Heart right ventricle (tissue), 16 donors: ENCODE measurements around the gene PHKB. TPM values are rescaled to one million over a fixed set of nuclear protein-coding genes. Genes with fewer than 3 reads are reported as not detected.
"Not testable (repeated sequence)": the region's sequence is repeated elsewhere in the genome, so short reads cannot be mapped to it uniquely, and the experiment has no call there.

ENCODE experiments used
- ATAC-seq, 8 donors: fragments of 200-7000 bp; cut with Tn5 transposase; one replicate each; pipeline ENCODE4 v1.9.1; 2020; ENCODE audit warnings: mild to moderate bottlenecking in 8 of 8, moderate library complexity in 8 of 8, moderate number of reproducible peaks in 1 of 8
- DNase-seq, 2 donors: peaks; one replicate each; pipeline ENCODE4 v3.0.0-alpha.2; 2020
- H3K27ac ChIP-seq, 10 donors: fragments of 200-600 bp; sonication (generic) in 2 of 10; one replicate each; pipeline versions ENCODE4 v1.5.0 to v1.8.0; 2020 to 2022; ENCODE audit warnings: mild to moderate bottlenecking in 3 of 10
- H3K27me3 ChIP-seq, 7 donors: fragments of 200-600 bp; one replicate each; pipeline ENCODE4 v1.8.0; 2021 to 2022; ENCODE audit warnings: mild to moderate bottlenecking in 2 of 7
- H3K36me3 ChIP-seq, 9 donors: fragments of 200-600 bp; sonication (generic) in 1 of 9; one replicate each; pipeline versions ENCODE4 v1.5.0 to v1.8.0; 2020 to 2022; ENCODE audit warnings: mild to moderate bottlenecking in 2 of 9
- H3K4me1 ChIP-seq, 9 donors: fragments of 200-600 bp; sonication (generic) in 1 of 9; one replicate each; pipeline versions ENCODE4 v1.5.0 to v1.8.0; 2020 to 2022; ENCODE audit warnings: mild to moderate bottlenecking in 4 of 9
- H3K4me3 ChIP-seq, 10 donors: fragments of 200-600 bp; sonication (generic) in 2 of 10; one replicate each; pipeline versions ENCODE4 v1.5.0 to v1.8.0; 2020 to 2022; ENCODE audit warnings: mild to moderate bottlenecking in 7 of 10, moderate library complexity in 2 of 10
- H3K9me3 ChIP-seq, 11 donors: fragments of 200-600 bp in 10 of 11; sonication (generic) in 2 of 11; one replicate each; pipeline versions ENCODE4 v1.5.0 to v1.8.0; 2013 to 2022; ENCODE audit warnings: mild to moderate bottlenecking in 2 of 11, control low read depth in 1 of 11, moderate library complexity in 1 of 11
- WGBS, 2 donors: extraction: QIAGEN DNeasy Blood & Tissue Kit; methylation state at CpG; one replicate each; pipeline ENCODE4 v1.1.7; 2013; ENCODE audit warnings: inconsistent platforms in 1 of 2; 5-methylcytosine and 5-hydroxymethylcytosine counted together
- intact Hi-C, 10 donors: fragments of 100-400 bp; cut with DNase I; formaldehyde crosslinking; loops; one replicate each; pipeline versions ENCODE4 v1.11.1 to v1.14.2; 2022
- polyA plus RNA-seq, 2 donors: library from polyadenylated mRNA; stranded (reverse); fragments of 200-250 nt; gene quantifications; one replicate each; pipeline ENCODE4 v1.2.3, GENCODE V29; 2013
- total RNA-seq, 10 donors: library from RNA; stranded (reverse); fragmentation: NEBNext Ultra II Directional in 3 of 10; extraction: Animal tissue kit (Norgen Biotek cat#: 25700) in 3 of 10; gene quantifications; one replicate each; pipeline versions ENCODE4 v1.2.1 to v1.2.4, GENCODE V29; 2021 to 2023
- TF ChIP-seq, protein P1 (sequence below), 9 donors: fragments of 200-600 bp; sonication (generic) in 2 of 9; IDR thresholded peaks; one replicate each; pipeline versions ENCODE4 v1.5.0 to v1.8.0; 2021 to 2022; ENCODE audit warnings: antibody characterized with exemption in 9 of 9, mild to moderate bottlenecking in 5 of 9, moderate library complexity in 1 of 9
- donor health status: Arrhythmogenic right ventricular cardiomyopathy.
- donor health status: ischemic (EF 13 %, LVEDD 7.1; RV severe dilation, severe dysfunction).
- donor health status: healthy with polysubstance abuse.
- donor health status: DM: no; HTN: yes; CAD: no.
- donor health status: DM: no; HTN: no; CAD: no.
- donor health status: ischemic (EF 25% LVEDD 6.9; RV normal size, moderate dysfunction).
- donor health status: ischemic (EF 25% LVEDD 5.7; RV mildly dilated, moderate dysfunction).
- donor health status: healthy.
- donor health status: DM: yes; HTN: yes; CAD: no.
- donor health status: Ischemic cardiomyopathy.
- donor health status: ischemic (EF 35%, LVEDD 5.7; RV mildly dilated, moderate dysfunction).
- donor health status: nonischemic (EF 11% LVEDD 7.7; RV severe dilation, severe dysfunction).
- donor health status: DM: yes; HTN: yes; CAD: no.
- donor health status: PGD.
- donor health status: ischemic (EF 29% LVEDD 5.4; RV normal size, mild dysfunction).
- donor health status: nonischemic (EF 23%, LVEDD 6.1; RV moderate dilation, normal function).

PHKB gene
- total and polyA plus RNA-seq, 12 donors: 16.9 to 76.6 (median 63.6) TPM

DNA sequence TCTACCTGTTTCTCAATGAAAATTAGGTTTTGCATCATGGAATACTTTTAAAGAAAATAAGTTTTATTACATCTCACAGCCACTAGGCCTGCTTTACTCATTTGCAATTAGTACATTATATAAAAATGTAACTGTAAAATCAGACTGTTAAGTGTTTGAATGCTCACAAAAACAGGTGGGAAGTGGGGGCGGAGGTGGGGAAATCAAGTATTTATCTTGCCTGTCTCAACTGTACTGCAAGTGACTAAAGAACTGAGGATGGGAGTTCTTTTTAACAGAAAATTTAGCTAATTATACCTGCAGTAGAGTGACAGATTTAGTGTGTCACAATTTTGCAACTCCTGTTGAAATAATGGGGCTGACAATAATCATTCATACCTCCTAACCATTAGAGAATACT, 34.3 kb upstream of the PHKB start:
- intact Hi-C loops: loop anchor here in 1 of 10 donors (5.0 kb wide), 1 partner anchor 515 kb away; no protein-coding TSS in a partner anchor
- Histone ChIP-seq H3K36me3 (peaks cover 0 to 56% (median 11%) of the 10 kb centered on the region in 9 donors), H3K4me1 (no peaks in the 10 kb centered on the region), H3K27ac (no peak overlapping the region), H3K27me3 (no peaks in the 10 kb centered on the region), H3K9me3 (no peaks in the 10 kb centered on the region), H3K4me3 (no peak overlapping the region)
- TF ChIP-seq, protein P1, sequence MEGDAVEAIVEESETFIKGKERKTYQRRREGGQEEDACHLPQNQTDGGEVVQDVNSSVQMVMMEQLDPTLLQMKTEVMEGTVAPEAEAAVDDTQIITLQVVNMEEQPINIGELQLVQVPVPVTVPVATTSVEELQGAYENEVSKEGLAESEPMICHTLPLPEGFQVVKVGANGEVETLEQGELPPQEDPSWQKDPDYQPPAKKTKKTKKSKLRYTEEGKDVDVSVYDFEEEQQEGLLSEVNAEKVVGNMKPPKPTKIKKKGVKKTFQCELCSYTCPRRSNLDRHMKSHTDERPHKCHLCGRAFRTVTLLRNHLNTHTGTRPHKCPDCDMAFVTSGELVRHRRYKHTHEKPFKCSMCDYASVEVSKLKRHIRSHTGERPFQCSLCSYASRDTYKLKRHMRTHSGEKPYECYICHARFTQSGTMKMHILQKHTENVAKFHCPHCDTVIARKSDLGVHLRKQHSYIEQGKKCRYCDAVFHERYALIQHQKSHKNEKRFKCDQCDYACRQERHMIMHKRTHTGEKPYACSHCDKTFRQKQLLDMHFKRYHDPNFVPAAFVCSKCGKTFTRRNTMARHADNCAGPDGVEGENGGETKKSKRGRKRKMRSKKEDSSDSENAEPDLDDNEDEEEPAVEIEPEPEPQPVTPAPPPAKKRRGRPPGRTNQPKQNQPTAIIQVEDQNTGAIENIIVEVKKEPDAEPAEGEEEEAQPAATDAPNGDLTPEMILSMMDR (IDR thresholded peaks at IDR 0.05): no peak
- ATAC-seq (no peak), DNase-seq (no peak)
- WGBS, 2 donors: 95 to 98% methylated on average over 1 of the region's 1 CpG

DNA sequence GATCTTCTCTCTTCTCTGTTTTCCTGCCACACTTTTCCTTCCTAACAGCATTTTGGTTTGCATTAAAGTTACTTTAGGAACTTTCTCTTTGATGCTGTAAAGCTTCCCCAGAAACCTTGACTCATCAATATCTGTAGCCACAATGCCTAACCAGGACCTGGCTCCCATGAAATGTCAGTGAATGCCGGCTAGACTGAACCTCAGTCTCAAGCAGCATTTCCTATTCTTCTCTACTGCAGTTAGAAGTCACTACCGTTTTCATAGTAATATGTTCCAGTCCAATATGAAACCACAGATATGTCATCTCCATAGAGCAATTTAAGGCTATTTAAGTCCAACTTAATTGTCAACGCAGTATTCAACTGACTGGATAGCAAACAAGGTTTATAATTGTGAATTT, 29.2 kb upstream of the PHKB start:
- ATAC-seq (no peak), DNase-seq (no peak)
- Histone ChIP-seq H3K27ac (no peak overlapping the region), H3K36me3 (peaks cover 0 to 32% (median 11%) of the 10 kb centered on the region in 9 donors), H3K9me3 (no peaks in the 10 kb centered on the region), H3K27me3 (no peaks in the 10 kb centered on the region), H3K4me3 (no peak overlapping the region), H3K4me1 (no peaks in the 10 kb centered on the region)
- TF ChIP-seq, protein P1 (IDR thresholded peaks at IDR 0.05): no peak
- intact Hi-C loops: no loop called here
- WGBS, 2 donors: 92 to 94% methylated on average over 3 of the region's 3 CpGs

DNA sequence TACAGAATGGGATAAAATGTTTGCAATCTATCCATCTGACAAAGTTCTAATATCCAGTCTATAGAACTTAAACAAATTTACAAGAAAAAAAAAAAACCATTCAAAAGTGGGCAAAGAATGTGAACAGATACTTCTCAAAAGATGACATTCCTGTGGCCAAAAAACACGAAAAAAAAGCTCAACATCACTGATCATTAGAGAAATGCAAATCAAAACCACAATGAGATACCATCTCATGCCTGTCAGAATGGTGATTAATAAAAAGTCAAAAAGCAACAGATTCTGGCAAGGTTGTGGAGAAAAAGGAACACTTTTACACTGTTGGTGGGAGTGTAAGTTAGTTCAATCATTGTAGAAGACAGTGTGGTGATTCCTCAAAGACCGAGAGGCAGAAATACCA, 26.9 kb upstream of the PHKB start:
- intact Hi-C loops: not testable (repeated sequence)

DNA sequence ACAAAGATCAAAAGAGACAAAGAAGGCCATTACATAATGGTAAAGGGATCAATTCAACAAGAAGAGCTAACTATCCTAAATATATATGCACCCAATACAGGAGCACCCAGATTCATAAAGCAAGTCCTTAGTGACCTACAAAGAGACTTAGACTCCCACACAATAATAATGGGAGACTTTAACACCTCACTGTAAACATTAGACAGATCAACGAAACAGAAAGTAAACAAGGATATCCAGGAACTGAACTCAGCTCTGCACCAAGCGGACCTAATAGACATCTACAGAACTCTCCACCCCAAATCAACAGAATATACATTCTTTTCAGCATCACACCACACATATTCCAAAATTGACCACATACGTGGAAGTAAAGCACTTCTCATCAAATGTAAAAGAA, 21.1 kb upstream of the PHKB start:
- WGBS, 2 donors: 95 to 99% methylated on average over 3 of the region's 3 CpGs
- H3K27me3 ChIP-seq, H3K27ac ChIP-seq, H3K4me1 ChIP-seq, H3K4me3 ChIP-seq, ATAC-seq, DNase-seq, intact Hi-C loops: not testable (repeated sequence)
- peaks cover 0 to 17% (median 0%) of the 10 kb centered on the region in 11 donors for H3K9me3 ChIP-seq
- H3K36me3 ChIP-seq: peaks cover 0 to 26% (median 0%) of the 10 kb centered on the region in 9 donors

More for the DNA sequence above, 26.9 kb upstream of the PHKB start:
- not testable (repeated sequence) for H3K4me1 ChIP-seq, H3K4me3 ChIP-seq, ATAC-seq, H3K27me3 ChIP-seq, H3K27ac ChIP-seq, DNase-seq, H3K9me3 ChIP-seq
- peaks cover 0 to 24% (median 0%) of the 10 kb centered on the region in 9 donors for H3K36me3 ChIP-seq
- 94 to 97% methylated on average over 2 of the region's 2 CpGs for WGBS, 2 donors

DNA sequence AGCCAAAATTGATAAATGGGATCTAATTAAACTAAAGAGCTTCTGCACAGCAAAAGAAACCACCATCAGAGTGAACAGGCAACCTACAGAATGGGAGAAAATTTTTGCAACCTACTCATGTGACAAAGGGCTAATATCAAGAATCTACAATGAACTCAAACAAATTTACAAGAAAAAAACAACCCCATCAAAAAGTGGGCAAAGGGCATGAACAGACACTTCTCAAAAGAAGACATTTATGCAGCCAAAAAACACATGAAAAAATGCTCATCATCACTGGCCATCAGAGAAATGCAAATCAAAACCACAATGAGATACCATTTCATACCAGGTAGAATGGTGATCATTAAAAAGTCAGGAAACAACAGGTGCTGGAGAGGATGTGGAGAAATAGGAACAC, 18.2 kb upstream of the PHKB start:
- ATAC-seq, H3K4me3 ChIP-seq, H3K27me3 ChIP-seq, intact Hi-C loops, H3K27ac ChIP-seq, H3K4me1 ChIP-seq, DNase-seq: not testable (repeated sequence)
- Histone ChIP-seq H3K36me3 (peaks cover 0 to 38% (median 0%) of the 10 kb centered on the region in 9 donors), H3K9me3 (peaks cover 0 to 17% (median 0%) of the 10 kb centered on the region in 11 donors)

DNA sequence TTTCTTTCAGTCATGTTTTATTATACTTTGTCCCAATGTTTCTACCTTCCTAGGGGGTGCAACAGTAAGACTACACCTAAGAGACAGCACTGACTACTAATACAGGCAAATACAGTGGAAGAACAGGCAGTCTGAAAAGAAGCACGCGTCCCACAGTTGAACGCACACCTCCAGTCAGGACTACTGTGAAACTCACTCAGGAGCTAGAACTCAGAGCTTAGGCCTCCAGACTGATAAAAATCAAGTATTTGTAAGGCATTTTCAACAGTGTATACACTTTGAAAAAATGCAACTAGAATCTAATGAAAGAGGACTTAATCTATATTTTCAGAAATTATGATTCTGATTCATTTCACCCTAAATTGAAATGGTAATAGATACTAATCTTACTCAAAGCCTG, 14.7 kb upstream of the PHKB start:
- peaks cover 0 to 64% (median 5%) of the 10 kb centered on the region in 9 donors for H3K36me3 ChIP-seq
- peaks cover 0 to 21% (median 10%) of the 10 kb centered on the region in 9 donors for H3K4me1 ChIP-seq
- peaks cover 0 to 17% (median 0%) of the 10 kb centered on the region in 11 donors for H3K9me3 ChIP-seq
- H3K4me3 ChIP-seq: no peak overlapping the region
- H3K27me3 ChIP-seq: no peaks in the 10 kb centered on the region
- ATAC-seq: no peak
- DNase-seq: no peak
- H3K27ac ChIP-seq: no peak overlapping the region
- intact Hi-C loops: no loop called here
- WGBS, 2 donors: 97 to 100% methylated on average over 3 of the region's 3 CpGs
- TF ChIP-seq, protein P1 (IDR thresholded peaks at IDR 0.05): no peak
